Gastrocnemius medialis (tissue), 4 donors: ENCODE results near the gene TSPAN12. TPM values are rescaled to one million over a fixed set of nuclear protein-coding genes. Genes with fewer than 3 reads are reported as not detected.
"Not testable (repeated sequence)": the region's sequence is repeated elsewhere in the genome, so short reads cannot be mapped to it uniquely, and the experiment has no call there.

Experiments
- ATAC-seq, 2 donors: fragments of 150-250 bp; one replicate each; pipeline ENCODE4 v1.9.1; 2016
- DNase-seq, 2 donors: peaks; one replicate each; pipeline ENCODE4 v3.0.0-alpha.2; 2019
- H3K27ac ChIP-seq, 4 donors: fragments of 200-600 bp; sonication (generic); 1 replicate in 1 of 4; 2 replicates in 3 of 4; pipeline ENCODE4 v1.5.1; 2016 to 2018; ENCODE audit warnings: mild to moderate bottlenecking in 2 of 4, moderate library complexity in 1 of 4
- H3K27me3 ChIP-seq, 3 donors: fragments of 200-600 bp; sonication (generic) in 2 of 3; 1 replicate in 1 of 3; 2 replicates in 2 of 3; pipeline versions ENCODE4 v1.5.1 to v1.6.0; 2016 to 2019; ENCODE audit warnings: mild to moderate bottlenecking in 1 of 3, moderate library complexity in 1 of 3
- H3K36me3 ChIP-seq, 2 donors: fragments of 200-600 bp; sonication (generic) in 1 of 2; one replicate each; pipeline ENCODE4 v1.5.1; 2017 to 2018
- H3K4me1 ChIP-seq, 2 donors: fragments of 200-600 bp; sonication (generic) in 1 of 2; one replicate each; pipeline ENCODE4 v1.5.1; 2016 to 2017; ENCODE audit warnings: mild to moderate bottlenecking in 2 of 2
- H3K4me3 ChIP-seq, 4 donors: fragments of 200-600 bp; sonication (generic) in 3 of 4; 1 replicate in 1 of 4; 2 replicates in 3 of 4; pipeline ENCODE4 v1.5.1; 2016 to 2019; ENCODE audit warnings: mild to moderate bottlenecking in 2 of 4
- H3K9me3 ChIP-seq, 3 donors: fragments of 200-600 bp; sonication (generic) in 2 of 3; 1 replicate in 1 of 3; 2 replicates in 2 of 3; pipeline ENCODE4 v1.5.1; 2016 to 2019
- POLR2A ChIP-seq, 2 donors: fragments of 450-650 bp; IDR thresholded peaks; one replicate each; pipeline ENCODE4 v1.6.1; 2017; ENCODE audit warnings: antibody characterized with exemption in 2 of 2, mild to moderate bottlenecking in 2 of 2, moderate library complexity in 2 of 2
- in situ Hi-C, 4 donors: fragments of 200-750 bp; cut with MboI; loops; one replicate each; pipeline versions ENCODE4 v1.15.0 to v1.8.0; 2017; ENCODE audit warnings: low sequenced_read_pairs in 4 of 4
- intact Hi-C: fragments of 100-400 bp; cut with DNase I; formaldehyde crosslinking; loops from one replicate; pipeline ENCODE4 v1.15.1; 2023; ENCODE audit warnings: low total_unique reads
- total RNA-seq, 4 donors: library from RNA; depleted of rRNA; stranded (reverse); fragments of >200 nt; gene quantifications; one replicate each; pipeline versions ENCODE4 v1.1.0 to v1.2.3, GENCODE V29; 2016
- TF ChIP-seq, protein P1 (sequence below), 5 experiments: fragments of 450-650 bp in 3 of 5; fragments of 200-600 bp in 2 of 5; sonication (generic) in 2 of 5; IDR thresholded peaks in 4 of 5; conservative IDR thresholded peaks in 1 of 5; 1 replicate in 4 of 5; 2 replicates in 1 of 5; pipeline ENCODE4 v1.5.1; 2016 to 2019; ENCODE audit warnings: antibody characterized with exemption in 5 of 5, mild to moderate bottlenecking in 3 of 5, moderate library complexity in 3 of 5

The TSPAN12 gene, protein sequence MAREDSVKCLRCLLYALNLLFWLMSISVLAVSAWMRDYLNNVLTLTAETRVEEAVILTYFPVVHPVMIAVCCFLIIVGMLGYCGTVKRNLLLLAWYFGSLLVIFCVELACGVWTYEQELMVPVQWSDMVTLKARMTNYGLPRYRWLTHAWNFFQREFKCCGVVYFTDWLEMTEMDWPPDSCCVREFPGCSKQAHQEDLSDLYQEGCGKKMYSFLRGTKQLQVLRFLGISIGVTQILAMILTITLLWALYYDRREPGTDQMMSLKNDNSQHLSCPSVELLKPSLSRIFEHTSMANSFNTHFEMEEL
- total RNA-seq, result 1 to 10 TPM; 1.3 to 6.3 (median 2.8) TPM

DNA sequence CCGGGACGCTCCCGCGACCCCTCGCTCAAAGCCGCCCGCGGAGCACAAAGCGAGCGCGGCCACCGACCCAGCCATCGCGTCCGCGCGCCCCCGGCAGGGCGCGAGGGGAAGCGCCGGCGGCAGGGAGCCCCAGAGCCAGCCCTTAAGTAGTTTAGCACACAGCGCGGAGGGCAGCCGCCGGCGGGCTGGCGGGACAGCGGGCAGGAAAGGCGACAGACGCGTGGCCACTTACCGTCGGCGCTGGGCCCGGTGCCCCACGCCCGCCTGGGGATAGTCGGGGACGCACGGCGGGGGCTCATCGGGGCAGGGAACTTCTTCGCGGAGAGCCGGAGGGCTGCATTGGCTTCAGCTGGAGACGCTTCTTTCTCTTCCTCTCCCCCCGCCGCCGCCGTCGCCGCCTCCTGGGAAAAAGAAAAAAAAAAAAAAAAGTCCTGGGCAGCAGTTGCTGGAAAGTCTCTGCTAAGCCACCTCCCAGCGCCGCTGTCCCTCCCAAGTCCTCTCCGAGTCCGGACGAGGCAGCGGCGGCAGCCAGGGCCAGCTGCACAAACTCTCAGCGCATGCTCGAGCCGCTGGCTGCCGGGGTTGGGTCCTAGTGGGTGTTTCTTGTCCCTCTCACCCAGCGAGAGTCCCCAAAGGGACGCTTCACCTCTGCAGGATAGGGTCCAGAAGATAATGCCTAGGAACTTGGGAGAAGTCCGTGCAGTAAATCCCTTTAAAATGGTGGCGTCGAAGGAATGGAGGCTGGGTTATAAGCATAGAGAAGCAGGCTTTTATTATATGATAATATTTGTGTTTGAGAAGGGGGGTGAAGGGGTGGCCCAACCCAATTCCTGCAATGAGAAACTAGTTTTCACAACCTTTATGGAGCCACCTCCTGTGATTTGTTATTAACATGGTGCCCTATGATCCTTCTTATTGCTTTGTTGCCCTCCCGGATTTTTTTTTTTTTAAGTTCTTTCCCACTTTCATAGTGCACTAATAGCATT is at the start of gene TSPAN12:
Gene TSPAN12 (minus strand): TSS at position 557 of the 986 bp plus-strand sequence. CDS start 1,381 bp downstream, outside the sequence.
- DNase-seq (peak; percentile 37 to 61), ATAC-seq (peak; percentile 85 to 90)
- intact Hi-C loops (loop anchor here (1.0 to 2.0 kb wide), 3 partner anchors 51 to 250 kb away; no protein-coding TSS in a partner anchor), in situ Hi-C loops (no loop called here)
- no peaks in the 10 kb centered on the region for H3K36me3 ChIP-seq
- peak in 1 of 2 donors; percentile 28 for TF ChIP-seq POLR2A (IDR thresholded peaks at IDR 0.05)
- TF ChIP-seq, protein P1, sequence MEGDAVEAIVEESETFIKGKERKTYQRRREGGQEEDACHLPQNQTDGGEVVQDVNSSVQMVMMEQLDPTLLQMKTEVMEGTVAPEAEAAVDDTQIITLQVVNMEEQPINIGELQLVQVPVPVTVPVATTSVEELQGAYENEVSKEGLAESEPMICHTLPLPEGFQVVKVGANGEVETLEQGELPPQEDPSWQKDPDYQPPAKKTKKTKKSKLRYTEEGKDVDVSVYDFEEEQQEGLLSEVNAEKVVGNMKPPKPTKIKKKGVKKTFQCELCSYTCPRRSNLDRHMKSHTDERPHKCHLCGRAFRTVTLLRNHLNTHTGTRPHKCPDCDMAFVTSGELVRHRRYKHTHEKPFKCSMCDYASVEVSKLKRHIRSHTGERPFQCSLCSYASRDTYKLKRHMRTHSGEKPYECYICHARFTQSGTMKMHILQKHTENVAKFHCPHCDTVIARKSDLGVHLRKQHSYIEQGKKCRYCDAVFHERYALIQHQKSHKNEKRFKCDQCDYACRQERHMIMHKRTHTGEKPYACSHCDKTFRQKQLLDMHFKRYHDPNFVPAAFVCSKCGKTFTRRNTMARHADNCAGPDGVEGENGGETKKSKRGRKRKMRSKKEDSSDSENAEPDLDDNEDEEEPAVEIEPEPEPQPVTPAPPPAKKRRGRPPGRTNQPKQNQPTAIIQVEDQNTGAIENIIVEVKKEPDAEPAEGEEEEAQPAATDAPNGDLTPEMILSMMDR (IDR thresholded peaks at IDR 0.05 in 4 of 5, conservative IDR thresholded peaks at IDR 0.05 in 1 of 5), result peak; percentile 38 to 68 (median 62)
- peak within 1 kb of the TSS; percentile 66 to 92 (median 82) for H3K4me3 ChIP-seq
- no peaks in the 10 kb centered on the region for H3K27me3 ChIP-seq
- H3K27ac ChIP-seq, result peak within 1 kb of the TSS; percentile 74 to 85 (median 82)
- peaks cover 7 to 13% of the 10 kb centered on the region in 2 donors for H3K4me1 ChIP-seq
- no peaks in the 10 kb centered on the region for H3K9me3 ChIP-seq

DNA sequence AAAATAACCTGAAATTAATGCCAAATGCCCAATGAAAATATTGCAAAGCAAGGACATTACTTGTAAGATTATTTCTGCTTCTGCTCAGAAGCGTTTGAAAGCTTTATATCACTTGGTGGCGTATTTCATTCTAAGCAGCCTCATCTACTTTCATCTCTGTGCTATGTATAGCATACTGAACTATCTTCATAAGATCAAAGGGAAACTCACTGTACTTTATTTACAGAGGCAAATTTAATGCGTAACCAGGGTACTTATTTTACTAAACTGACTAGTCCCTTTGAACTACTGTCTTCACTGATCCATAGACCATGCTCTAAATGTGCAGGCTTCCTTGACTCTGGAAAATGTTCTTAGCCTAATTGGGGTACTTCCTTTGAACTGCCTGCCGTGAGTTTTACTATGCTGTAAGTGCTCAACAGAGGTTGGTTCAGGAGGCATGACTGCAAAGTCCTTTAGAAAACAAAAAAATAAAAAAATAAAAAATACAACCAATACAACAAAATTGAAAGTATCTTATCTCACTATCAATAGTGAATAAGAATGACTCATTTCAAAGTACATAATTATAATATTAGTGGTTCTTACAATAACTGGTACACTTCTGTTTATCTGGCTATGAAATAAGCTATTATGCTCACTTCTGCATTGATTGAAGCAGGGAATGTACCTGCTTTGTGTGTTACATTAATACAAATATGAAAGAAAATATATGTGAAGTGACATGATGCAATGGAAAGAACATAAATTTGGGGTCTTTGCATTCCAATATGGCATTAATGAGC is 41.0 kb upstream of the TSPAN12 start:
- Histone ChIP-seq H3K9me3 (no peaks in the 10 kb centered on the region), H3K4me3 (no peak overlapping the region), H3K27ac (no peak overlapping the region), H3K27me3 (no peaks in the 10 kb centered on the region), H3K4me1 (no peaks in the 10 kb centered on the region), H3K36me3 (no peaks in the 10 kb centered on the region)
- in situ Hi-C loops (no loop called here), intact Hi-C loops (no loop called here)
- DNase-seq (no peak), ATAC-seq (no peak)
- TF ChIP-seq, protein P1 (IDR thresholded peaks at IDR 0.05 in 4 of 5, conservative IDR thresholded peaks at IDR 0.05 in 1 of 5), result no peak

DNA sequence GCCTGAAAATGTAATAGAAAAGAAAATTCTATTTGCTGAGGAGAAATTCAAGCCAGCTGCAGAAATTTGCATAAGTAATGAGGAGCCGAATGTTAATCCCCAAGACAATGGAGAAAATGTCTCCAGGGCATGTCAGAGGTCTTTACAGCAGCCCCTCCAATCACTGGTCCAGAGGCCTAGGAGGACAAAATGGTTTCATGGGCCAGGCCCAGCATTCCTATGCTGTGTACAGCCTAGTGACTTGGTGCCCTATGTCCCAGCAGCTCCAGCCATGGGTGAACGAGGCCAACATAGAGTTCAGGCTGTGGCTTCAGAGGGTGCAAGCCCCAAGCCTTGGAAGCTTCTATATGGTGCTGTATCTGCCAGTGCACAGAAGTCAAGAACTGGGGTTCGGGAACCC is 37.3 kb upstream of the TSPAN12 start:
- H3K4me3 ChIP-seq, H3K4me1 ChIP-seq, DNase-seq, intact Hi-C loops, ATAC-seq, H3K27me3 ChIP-seq, H3K9me3 ChIP-seq, in situ Hi-C loops, H3K36me3 ChIP-seq, H3K27ac ChIP-seq: not testable (repeated sequence)

DNA sequence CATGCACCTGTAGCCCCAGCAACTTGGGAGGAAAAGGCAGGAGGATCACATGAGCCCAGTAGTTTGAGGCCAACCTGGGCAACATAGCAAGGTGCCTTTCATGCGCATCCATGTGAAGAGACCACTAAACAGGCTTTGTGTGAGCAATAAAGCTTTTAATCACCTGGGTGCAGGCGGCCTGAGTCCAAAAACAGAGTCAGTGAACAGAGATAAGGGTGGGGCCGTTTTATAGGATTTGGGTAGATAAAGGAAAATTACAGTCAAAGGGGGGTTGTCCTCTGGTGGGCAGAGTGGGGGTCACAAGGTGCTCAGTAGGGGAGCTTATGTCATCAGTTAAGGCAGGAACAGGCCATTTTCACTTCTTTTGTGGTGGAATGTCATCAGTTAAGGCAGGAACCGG is 27.7 kb upstream of the TSPAN12 start:
- ATAC-seq, H3K4me1 ChIP-seq, DNase-seq, H3K36me3 ChIP-seq, H3K4me3 ChIP-seq, in situ Hi-C loops, H3K27ac ChIP-seq, H3K9me3 ChIP-seq, H3K27me3 ChIP-seq, intact Hi-C loops: not testable (repeated sequence)

DNA sequence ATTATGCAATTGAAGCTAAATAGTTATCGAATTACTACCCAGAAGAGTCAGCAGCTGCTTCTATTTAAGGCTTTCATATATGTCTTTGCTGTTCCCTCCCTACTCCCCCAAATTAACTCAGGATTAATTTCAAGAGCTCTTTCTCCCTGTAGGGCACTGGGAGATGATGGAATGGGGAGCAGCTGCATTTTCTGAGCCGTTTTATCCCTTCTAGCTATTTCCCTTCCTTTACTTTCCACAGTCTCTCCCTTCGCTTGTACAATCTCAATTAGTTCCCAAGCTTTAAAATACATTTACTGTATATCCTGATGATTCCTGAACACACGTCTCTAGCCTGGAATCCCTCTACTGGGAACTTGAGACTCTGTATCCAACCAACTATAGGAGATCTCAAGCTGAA is 19.8 kb upstream of the TSPAN12 start:
- TF ChIP-seq POLR2A (IDR thresholded peaks at IDR 0.05), result no peak
- TF ChIP-seq, protein P1 (IDR thresholded peaks at IDR 0.05 in 4 of 5, conservative IDR thresholded peaks at IDR 0.05 in 1 of 5), result no peak
- ATAC-seq (no peak), DNase-seq (no peak)
- in situ Hi-C loops (no loop called here), intact Hi-C loops (no loop called here)
- H3K9me3 ChIP-seq, result no peaks in the 10 kb centered on the region
- H3K27ac ChIP-seq, result no peak overlapping the region
- no peaks in the 10 kb centered on the region for H3K4me1 ChIP-seq
- H3K27me3 ChIP-seq, result no peaks in the 10 kb centered on the region
- H3K4me3 ChIP-seq, result no peak overlapping the region
- no peaks in the 10 kb centered on the region for H3K36me3 ChIP-seq
